Measurements from ENCODE around the gene RNF224.

RNF224 gene

GRCh38 chr9:137215196-137215986, 11.9 kb upstream of the RNF224 start:
- DNase-seq (ENCODE audit: low read depth): no peak

GRCh38 chr9:137216188-137216965, 10.9 kb upstream of the RNF224 start:
- no peak for DNase-seq (ENCODE audit: low read depth)

GRCh38 chr9:137217276-137218211, 9.8 kb upstream of the RNF224 start:
- peak; percentile 53 for DNase-seq (ENCODE audit: low read depth)

GRCh38 chr9:137218212-137218753, 9.0 kb upstream of the RNF224 start:
- DNase-seq (ENCODE audit: low read depth): no peak

GRCh38 chr9:137218754-137219271, 8.5 kb upstream of the RNF224 start:
- DNase-seq (ENCODE audit: low read depth): peak; percentile 78

DNA sequence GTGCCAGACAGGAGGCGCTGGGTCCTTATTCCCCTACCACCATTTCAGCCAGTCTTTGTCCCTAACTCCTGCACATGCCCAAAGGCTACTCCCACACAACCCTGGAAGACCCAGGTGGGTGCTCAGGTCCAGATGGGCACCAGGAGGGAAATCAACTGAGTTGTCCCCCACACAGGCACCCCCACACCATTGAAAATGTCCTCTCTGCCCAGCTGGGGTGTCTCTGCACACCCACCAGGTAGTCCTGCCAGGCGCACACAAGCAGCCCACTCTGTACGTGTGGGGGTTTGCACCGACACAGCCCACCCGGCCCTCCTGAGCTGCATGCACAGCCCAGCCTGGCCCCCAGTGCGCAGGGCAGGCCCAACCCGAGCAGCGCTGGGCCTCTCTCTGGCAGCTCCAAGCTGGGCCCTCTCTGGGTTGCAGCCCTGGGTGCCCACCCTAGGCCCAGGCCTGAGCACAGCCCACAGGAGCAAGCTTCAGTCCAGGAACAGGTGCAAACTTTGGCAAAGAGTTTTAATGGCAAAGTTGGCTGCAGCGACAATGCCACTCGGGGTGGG, 7.5 kb upstream of the RNF224 start:
- no peak for DNase-seq (ENCODE audit: low read depth)

DNA sequence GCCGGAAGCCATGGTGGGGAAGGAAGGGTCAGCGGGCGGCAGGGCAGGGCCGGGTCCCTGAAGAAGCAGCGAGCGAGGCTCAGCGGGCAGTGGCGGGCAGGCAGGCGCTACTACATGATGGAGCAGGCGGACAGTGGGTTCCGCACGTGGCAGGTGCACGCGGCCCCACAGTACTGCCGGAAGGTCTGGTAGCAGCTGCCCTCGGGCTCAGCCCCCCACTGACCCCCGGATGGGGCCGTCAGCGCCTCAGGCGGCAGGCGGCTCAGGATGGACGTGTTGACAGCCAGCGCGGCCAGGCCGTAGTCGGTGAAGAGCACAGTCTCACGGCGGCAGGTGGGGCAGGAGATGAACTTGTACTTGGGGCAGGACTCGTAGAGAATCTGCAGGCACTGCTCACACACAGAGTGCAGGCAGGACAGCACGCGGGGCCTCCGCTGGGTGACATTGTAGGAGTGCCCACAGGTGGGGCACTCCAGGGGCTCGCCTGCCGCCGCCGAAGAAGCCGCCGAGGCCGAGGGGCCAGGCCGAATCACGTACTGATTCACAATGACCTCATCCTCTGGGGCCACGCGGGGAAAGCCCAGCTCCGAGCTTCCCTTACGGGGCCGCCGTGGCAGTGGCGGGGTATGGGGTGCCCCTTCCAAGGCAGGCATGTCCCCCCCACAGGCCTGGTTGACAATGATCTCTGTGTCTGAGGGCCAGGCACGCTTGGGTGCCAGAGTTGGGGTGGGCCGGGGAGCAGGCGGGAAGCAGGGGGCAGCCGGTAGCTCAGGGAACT, 6.8 kb upstream of the RNF224 start:
- no peak for DNase-seq (ENCODE audit: low read depth)

DNA sequence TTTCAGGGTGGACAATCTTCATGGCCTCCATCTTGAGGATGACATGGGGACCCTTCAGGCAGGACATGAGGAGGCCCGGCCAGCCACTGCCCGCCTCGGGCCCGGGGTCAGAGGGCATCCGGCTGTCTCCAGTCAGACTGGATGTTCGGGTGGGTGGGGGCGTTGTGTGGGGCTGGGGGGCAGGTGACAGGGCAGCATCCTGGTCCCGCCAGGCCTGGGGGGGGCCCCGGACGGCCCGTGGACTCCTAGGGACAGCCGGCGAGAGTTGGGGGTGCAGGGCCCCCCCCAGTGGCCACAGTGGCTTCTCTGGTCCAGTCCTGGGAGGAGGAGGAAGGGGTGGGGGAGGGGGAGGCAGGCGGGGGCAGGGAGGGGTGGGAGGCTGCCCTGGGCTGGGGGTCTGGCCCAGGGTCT, 6.2 kb upstream of the RNF224 start:
- DNase-seq (ENCODE audit: low read depth): no peak

GRCh38 chr9:137221506-137222111, 5.7 kb upstream of the RNF224 start:
- DNase-seq (ENCODE audit: low read depth): no peak

DNA sequence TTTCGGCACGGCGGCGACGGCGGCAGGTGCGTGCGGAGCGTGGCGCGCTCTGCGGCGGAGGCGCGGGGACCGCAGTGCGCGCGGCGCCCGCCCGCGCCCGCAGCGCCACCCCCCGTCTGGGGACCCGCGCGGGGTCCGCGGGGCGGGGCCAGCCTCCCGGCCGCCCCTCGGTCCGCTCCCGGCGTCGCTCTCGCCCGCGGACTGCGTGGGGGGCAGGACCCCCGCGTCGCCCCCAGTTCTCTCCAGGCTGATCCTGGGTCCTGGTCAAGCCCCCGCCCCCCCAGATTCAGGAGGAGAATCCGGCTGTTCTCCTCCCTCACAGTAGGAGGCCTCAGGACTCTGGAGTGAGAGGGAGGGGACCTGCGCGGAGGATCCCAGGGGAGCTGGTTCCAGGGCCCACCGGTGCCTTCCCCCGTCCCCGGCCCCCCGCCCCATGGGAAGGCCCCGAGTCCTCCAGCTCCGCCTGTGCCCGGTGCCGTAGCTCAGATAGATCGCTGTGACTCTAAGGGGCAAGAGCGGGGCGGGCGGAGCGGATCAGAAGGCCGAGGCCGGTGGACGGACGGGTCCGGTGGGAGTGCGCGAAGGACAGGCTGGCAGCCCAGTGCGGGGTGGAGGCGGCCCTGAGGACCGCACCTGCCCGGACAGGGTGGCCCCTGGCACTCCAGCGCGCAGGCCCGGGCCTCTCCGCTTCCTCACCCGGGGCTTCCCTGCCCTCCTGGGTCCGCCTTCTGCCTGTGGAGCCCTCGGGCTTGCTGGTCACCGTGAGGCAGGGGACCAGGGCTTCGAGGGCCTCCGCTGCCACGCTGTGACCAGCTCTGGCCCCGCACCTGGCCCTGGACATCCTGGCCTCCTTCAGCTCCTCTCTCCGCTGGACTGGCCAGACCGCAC, 4.9 kb upstream of the RNF224 start, which contains the start of gene RNF208:
Gene RNF208, minus strand, starts transcription at position 51 of the 888 bp plus-strand sequence. CDS start 1,028 bp downstream, outside the sequence.
- DNase-seq (ENCODE audit: low read depth): no peak

- DNase-seq (ENCODE audit: low read depth): peak; percentile 96
Observed at GRCh38 chr9:137223078-137223970, 4.0 kb upstream of the RNF224 start.

- no peak for DNase-seq (ENCODE audit: low read depth)
Observed at GRCh38 chr9:137224830-137225694, 2.2 kb upstream of the RNF224 start, which contains the start of gene CYSRT1. Gene CYSRT1 (plus strand): TSS chr9:137225174. CDS start chr9:137225622, 448 bp downstream.

DNA sequence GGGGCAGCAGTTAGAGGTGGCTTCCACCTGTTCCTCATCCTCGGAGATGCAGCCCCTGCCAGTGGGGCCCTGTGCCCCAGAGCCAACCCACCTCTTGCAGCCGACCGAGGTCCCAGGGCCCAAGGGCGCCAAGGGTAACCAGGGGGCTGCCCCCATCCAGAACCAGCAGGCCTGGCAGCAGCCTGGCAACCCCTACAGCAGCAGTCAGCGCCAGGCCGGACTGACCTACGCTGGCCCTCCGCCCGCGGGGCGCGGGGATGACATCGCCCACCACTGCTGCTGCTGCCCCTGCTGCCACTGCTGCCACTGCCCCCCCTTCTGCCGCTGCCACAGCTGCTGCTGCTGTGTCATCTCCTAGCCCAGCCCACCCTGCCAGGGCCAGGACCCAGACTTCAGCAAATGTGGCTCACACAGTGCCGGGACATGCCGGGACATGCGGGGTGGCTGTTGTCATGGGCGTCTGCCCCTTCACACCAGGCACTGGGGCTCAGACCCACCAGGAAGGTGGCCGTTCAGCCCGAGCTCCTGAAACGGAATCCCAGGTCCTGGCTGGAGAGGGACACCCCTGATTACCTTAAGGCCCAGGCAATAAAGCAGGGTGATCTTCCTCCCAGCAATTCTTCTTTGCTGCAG, 1.5 kb upstream of the RNF224 start:
- no peak for DNase-seq (ENCODE audit: low read depth)

DNA sequence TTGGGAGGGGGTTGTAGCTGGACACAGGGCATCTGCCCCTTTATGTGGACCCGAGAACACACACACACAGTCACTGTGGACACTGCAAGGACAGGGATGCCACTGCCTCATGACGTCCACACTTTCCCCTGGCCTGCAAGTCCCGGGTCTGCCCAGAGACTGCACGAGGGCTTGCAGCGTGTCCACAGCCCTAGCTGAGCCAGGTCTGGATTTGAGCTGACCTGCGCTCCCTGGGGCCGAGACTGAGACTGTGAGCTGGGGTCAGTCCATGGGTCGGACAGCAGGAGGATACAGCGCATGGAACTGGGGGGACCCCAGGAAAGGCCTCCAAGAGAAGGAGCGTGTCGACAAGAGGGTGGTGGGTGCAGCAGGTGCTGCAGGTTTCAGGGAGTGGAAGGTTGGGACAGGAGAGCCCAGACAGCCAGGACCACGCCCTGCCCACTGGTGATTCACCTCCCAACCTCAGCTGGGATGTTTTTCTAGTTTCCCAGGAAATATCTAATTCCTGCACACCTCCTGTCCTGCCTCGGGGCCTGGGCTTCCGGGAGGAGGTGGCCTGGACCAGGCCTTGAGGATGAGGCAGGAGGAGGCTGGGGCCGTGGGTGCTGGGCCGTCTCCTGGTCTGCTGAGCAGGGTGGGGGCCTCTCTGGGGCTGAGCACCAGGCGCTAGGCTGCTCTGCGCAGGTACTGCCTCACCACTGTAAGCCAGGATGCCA, 806 bp upstream of the RNF224 start:
- no peak for DNase-seq (ENCODE audit: low read depth)

DNA sequence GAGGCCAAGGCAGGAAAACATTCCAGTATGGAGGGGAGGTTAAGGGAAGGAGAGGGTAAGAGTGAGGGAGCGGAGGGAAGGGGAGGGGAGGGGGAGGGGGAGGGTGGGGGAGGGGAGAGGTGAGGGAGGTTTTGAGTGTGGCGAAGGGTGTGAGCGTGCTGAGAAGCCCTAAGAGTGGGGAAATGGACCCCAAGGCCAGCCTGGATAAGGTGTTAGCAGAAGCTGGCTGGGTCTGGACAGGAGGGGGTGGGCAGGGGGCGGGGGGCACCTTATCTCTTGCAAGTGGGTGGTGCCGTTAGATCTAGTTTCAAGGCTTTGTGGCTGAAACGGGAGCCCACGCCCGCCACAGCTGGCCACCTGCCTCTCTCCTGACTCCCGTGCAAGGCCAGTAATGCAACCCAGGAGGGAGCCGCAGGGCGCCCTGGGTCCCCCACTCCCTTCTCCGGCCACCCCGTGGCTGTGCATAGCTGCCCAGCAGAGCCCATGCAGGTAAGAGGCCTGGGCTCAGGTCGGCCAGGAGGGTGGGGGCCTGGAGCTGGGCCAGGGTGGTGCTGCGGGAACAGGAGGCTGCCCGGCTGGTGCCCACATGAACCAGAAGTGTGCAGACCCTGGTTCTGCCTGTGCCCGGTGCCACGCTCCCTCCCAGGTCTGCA, 677 bp downstream of the RNF224 start:
- no peak for DNase-seq (ENCODE audit: low read depth)

All from amniotic epithelial cell (primary cell).